NCI-H2196 treated with DMSO at 0.1 percent for 48 hours (cell line): ENCODE results near the gene PRR7.

Experiments
- DNase-seq: peaks from one replicate; lab custom pipeline; 2025; ENCODE audit not compliant: unreplicated experiment; lab: John Stamatoyannopoulos, UW

The PRR7 gene

DNA sequence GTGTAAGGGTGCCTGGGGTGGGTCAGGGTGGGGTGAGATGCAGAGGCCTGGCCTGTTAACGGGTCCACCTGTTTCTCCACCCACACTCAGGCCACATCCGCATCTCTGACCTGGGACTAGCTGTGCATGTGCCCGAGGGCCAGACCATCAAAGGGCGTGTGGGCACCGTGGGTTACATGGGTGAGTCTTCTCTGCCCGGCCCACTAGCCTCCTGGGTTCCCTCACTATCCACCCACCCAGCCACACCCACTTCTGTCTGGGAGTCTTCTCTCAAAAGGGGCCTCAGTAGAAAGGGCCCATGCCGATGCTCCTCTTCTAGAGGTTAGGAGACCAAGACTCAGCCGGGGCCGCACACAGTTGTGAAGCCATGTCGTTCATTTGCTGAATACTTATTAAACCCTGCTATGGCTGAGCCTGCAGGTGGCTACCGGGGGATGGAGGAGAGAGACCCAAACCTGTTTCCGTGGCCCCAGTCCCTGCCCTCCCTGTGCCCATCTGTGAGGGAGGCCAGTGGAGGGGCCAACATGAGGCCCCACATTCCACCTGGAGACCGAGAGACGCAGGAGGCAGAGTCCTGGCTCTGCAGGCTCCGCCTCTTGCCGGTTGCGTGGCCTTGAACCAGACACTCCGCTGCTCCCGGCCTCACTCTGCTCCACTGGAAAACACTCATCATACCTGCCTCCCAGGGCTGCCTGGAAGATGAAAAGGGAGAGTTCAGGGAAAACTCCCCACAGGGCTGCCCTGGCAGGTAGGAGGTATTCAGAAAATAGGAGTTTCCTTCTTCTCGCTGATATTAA is 11.5 kb upstream of the PRR7 start:
- DNase-seq, result no peak

DNA sequence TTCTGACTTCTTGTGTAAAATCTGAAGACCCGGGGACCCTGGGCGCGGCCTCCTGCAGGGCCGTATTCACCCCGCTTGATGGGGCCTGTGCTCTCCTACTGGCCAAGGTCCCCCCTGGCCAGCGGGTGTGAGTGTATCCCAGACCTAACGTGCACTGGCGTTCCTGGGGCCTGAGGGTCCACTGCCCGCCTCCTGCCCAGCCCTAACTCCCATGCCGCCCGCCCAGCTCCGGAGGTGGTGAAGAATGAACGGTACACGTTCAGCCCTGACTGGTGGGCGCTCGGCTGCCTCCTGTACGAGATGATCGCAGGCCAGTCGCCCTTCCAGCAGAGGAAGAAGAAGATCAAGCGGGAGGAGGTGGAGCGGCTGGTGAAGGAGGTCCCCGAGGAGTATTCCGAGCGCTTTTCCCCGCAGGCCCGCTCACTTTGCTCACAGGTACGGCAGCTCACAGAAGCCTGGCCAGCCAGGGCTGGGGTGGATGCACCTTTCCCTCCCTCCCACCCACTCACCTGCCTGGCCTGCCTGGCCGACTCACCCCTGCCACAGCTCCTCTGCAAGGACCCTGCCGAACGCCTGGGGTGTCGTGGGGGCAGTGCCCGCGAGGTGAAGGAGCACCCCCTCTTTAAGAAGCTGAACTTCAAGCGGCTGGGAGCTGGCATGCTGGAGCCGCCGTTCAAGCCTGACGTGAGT is 10.6 kb upstream of the PRR7 start:
- no peak for DNase-seq

DNA sequence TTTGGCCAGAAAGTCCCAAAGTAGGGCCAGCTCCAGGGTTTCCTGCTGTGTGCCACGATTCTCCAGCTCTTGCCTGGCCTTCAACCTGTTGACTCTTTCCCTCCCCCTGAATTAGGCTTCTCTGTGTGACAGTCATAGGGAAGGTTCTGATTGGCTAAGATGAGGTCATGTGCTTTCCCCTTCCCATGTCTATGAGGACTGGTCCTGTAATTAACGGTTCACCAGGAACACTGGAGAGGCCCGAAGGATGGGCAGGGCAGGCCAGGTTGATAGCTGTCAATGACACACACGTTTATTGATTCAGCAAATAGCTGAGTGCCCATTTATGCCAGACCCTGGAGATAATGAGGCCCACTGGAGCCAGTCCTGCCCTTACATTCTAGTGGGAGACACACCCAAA is 9.0 kb upstream of the PRR7 start:
- DNase-seq, result no peak

DNA sequence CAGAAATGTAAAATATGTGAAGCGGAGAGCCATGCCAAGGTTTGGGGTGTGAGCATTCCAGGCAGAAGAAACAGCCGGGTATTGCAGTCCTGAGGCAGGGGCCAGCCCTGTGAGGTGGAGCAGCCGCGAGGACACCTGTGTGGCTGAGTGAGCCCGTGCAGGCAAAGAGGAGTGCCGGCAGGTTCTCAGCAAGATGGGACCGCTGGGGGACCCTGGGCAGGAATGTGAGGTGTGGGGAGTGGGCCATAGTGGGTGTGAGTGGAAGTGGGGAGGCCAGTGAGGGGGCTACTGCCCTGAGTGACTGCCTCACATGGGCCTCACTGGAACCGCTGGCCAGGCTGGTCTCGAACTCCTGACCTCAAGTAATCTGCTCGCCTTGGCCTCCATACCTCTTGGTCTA is 8.1 kb upstream of the PRR7 start:
- no peak for DNase-seq

DNA sequence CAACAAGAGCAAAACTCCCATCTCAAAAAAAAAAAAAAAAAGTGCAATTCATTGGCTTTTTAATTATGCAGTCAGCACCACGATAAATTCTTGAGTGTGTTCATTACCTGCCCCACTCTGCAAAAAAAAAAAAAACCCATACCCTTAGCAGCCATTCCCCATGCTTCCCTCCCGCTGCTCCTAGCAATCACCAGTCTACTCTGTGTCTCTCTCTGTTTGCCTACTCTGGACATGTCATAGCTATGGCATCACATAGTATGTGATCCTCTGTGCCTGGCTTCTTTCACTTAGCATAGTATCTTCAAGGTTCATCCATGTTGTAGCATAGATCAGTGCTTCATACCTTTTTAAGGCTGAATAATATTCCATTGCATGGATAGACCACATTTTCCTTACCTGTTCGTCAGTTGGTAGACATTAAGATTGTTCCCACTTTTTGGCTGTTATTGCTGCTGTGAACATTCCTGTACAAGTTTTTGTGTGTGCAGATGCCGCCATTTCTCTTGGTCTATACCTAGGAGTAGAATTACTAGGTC is 7.0 kb upstream of the PRR7 start:
- no peak for DNase-seq

DNA sequence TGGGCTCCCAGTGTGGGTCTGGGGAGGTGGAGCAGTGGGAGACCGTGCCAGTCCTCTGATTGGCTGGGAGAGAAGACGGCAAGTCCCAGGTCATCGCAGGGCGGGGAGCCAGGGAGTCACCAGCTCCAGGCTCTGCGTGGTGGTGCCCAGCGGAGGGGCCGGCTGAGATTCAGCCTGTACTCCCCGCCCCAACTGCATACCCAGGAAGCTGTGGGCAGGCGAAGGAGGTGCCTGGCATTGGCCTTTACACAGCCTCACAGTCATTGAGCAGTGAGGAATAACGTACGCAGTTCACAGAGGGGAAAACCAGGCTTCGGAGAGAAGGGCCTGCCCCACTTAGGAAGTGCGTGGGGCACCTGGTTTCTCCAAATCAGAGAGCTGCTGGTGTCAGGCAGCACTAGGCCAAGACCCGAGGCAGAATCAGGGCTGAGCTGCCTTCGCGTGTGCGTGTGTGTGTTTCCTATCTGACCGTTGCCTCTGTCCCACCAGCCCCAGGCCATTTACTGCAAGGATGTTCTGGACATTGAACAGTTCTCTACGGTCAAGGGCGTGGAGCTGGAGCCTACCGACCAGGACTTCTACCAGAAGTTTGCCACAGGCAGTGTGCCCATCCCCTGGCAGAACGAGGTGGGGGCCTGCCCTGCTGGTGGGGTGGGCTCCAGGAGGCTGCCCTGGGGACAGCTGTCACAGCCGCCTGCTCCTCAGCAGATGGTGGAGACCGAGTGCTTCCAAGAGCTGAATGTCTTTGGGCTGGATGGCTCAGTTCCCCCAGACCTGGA is 6.2 kb upstream of the PRR7 start:
- DNase-seq, result no peak

DNA sequence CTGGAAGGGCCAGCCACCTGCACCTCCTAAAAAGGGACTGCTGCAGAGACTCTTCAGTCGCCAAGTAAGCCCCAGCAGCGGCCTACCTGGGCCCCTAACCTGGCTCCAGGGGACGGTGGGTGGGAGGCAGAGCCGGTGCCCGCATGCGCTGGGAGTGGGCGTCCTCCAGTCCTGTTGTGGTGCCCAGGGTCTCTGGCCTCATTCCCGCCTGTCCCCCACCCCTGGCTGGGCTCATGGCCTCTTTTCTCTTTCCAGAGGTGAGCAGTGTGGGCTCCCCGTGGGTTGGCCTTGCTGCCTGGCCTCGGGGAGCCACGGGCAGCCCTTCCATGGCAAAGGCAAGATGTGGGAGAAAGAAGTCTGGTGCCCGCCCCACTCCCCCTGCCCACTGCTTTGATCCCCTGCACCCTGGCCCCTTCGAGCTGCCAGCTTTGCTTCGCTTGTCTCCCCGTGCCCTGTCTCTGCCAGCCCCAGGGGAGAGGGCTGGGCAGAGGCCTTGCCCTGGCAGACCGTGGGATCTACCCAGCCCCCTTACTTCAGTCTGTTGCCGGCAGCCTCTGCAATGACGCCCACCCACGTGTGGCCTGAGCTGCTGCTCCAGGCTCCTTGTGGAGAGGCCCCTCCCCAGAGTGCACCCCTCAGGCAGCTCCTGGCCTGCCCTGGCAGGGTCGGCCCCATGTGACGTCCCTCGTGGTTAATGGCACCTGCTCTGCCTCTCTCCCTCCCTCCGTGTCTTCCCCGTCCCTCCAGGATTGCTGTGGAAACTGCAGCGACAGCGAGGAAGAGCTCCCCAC is 5.4 kb upstream of the PRR7 start:
- DNase-seq, result no peak

DNA sequence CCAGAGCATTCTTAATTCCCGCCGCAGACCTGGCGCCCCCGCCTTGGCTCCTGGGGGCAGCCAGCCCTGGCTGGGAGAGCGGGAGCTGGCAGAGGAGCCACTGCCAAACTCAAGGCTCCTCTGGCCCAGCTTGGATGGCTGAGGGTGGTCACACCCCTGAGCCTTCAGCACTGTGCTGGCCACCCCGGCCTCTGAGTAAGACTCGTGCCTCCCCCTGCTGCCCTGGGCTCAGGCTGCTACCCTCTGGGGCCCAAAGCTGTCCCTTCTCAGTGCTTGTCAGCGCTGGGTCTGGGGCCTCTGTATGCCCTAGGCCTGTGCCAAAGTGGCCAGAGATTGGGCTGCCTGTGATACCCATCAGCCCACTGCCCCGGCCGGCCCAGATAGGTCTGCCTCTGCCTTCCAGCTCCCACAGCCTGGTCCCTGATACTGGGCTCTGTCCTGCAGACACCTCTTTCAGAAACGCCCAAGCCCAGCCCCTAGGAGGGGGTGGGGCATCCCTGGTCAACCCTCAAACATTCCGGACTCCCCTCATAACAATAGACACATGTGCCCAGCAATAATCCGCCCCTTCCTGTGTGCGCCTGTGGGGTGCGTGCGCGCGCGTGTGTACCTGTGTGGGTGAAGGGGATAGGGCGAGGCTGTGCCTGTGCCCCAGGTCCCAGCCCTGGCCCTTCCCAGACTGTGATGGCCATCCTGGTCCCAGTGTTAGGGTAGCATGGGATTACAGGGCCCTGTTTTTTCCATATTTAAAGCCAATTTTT is 4.4 kb upstream of the PRR7 start:
- no peak for DNase-seq

DNA sequence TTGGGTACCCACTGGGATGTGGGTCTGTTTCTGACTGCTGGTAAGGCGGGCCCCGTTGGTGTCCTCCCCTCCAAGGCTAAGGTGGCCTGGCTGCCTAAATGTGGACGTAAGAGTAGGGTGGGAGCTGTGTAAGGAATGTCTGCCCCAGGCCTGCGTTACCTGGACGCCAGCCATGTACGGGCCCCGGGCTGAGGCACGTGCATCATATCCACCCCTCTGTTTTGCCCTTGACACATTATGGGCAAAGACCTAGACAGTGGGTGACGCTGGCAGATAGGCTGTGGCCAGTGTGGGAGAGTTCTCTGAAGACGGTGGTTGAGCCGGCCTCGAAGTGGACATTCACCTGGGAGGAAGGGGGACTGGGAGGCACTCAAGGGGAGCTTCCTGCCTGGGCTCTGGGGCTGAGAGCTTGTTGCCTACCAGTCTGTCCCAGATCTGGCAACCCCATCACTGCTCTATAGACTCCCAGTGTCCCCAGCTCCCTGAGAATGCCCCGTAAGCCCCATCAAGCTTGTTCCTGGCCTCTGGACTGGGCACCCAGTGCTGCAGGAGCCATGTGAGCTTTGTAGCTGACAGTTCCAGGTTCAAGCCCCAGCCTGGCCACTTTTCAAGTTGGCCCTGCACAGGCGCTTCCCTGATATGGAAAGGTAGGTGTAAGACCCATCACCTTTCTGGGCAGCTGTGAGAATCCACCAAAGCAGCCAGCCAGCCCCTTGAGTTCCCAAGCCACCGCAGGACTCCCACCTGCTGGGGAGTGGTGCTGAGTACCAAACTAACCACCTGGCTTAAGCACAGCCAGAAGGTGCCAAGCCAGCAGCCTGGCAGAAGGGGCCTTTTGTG is 3.2 kb upstream of the PRR7 start:
- DNase-seq, result no peak

DNA sequence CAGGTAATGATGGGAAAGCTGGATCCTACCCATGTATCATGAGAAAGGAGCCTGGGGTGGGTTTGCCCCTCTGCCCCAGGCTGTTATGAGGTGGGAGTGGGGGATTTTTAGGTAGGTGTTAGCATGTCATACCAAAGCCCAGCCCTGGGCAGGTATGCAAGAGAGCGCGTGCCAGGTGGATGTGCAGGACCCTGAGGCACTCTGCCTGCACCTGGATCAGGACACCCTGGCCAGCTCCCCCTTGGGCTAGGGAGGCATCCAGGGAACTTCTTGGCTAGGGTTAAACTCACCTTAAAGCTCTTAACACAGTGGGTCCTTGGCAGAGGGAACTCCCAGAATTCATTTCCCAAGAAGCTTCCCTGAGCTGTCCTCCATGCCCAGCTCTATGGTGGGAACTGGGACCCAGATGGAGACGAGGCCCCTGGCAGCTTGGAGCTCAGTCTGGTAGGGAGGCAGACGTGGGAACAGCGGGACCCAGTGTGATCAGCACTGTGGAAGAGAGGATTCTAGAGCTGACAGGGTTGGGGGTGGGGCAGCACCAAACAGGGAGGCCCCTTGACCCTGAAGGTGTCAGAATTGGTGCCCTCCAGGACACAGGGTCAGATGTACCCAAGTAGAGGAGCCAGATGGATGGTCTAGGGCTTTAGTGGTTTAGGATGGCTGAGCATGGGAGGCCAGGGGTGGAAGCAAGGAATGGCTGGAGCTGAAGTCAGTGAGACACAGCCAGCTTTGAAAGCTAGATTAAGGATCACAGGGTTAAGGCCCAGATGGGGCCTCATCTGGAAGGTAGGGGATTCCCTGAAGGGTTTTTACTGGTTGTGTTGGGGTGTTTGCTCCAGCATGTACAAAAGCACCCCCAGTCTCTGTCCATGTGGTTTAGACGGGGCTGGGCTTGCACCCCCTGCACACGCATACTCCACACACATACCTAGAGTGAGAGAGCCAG is 2.2 kb upstream of the PRR7 start:
- no peak for DNase-seq

DNA sequence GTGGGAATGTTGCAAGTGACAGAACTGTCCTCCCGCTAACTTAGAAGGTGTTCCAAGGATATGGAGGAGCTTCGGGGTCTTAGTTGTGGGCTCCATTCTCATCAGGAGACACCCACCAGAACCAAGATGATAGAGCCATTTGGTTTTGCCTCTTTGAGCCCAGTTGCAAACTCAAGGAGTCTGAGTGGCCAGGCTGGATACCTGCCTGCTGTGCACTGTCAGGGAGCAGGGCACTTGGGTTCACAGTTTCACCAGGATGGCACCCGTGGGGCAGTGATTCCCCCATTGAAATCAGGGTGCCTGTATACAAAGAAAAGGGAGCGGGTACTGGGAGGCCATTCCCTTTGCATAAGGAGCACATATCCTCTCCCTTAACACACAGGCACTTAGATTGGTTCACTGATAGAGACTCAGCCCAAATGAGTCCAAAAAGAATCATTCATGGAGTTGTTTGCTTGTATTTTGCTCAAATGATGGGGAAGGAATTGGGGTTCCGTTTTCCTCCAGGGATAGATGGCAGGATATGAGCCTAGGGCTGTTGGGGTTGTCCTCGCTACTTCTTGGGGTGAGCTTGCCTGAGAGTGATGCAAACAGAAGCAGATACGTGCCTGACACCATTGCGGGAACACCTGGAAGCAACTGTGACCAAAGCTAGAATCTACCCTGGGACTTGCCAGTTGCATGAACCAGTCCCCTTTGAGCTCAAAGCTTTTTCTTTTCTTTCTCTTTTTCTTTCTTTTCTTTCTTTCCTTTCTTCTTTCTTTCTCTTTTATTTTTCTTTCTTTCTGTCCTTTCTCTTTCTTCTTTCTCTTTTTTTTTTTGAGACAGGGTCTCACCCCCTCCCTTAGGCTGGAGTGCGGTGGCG is 1.3 kb upstream of the PRR7 start:
- DNase-seq, result no peak

DNA sequence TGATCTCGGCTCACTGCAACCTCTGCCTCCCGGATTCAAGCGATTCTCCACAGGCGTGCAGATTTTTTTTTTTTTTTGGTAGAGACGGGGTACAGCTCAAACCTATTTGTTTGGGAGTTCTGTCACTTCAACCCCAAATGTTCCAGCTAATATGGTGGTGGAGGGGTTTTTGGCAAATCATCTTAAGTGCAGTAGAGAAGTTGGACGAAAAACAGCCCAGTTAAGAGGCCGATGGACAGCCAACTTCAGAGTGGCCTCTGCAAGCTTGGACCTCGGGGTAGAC is 756 bp upstream of the PRR7 start:
- DNase-seq, result no peak

DNA sequence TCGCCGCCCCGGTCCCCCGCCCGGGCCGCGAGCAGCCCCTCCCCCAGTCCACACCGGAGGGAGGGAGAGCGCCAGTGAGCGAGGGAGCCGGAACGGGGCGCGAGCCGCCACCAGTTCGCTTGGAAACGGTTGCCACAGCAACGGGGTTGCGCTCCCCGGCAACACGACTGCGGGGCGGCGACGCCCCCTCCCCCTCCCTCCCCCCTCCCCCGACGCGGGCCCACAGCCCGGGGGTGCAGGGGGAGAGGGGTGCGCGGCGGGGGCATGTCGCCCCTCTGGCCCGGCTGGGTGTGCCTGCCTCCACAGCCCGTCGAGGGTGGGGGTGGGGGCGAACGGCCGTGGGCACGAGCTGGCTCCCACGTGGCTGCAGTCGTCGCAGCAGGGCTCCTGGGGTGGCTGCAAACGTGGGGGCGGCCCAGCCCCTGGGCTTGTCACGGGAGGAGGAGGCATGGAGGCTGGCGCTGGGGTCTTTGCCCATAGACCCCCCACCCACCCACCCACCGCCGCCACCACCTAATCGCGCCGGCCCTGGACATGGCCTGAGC is 524 bp downstream of the PRR7 start:
- peak; percentile 69 for DNase-seq

DNA sequence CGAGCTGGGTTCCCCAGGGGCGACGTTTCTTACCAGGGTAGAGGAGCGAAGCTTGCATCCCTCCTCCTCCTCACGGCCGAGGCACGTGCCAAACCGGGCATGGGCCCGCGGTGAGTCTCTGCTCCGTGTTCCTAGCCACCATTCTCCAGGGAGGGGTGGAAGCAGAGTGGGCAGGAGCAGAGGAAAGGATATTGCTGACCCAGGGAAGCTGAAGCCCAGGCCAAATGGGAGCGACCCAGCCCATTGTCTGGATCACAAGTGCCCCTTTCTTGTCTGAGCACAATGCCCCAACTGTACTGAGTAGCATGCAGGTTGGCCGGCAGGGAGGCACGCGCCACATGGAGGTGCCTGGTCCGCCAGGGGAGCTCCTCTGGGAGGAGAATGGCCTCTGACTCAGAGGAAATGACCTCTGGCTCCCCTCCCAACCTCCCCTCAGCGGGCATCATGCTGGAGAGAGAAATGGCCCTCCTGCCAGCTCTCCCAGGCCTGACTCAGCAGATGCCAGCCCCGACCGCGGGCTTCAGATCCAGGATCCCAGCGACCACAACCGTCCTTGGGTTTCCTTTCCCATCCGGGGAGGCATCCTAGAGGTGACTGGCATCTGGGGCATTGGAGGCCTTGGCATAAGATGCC is 1.1 kb downstream of the PRR7 start:
- peak; percentile 79 for DNase-seq

DNA sequence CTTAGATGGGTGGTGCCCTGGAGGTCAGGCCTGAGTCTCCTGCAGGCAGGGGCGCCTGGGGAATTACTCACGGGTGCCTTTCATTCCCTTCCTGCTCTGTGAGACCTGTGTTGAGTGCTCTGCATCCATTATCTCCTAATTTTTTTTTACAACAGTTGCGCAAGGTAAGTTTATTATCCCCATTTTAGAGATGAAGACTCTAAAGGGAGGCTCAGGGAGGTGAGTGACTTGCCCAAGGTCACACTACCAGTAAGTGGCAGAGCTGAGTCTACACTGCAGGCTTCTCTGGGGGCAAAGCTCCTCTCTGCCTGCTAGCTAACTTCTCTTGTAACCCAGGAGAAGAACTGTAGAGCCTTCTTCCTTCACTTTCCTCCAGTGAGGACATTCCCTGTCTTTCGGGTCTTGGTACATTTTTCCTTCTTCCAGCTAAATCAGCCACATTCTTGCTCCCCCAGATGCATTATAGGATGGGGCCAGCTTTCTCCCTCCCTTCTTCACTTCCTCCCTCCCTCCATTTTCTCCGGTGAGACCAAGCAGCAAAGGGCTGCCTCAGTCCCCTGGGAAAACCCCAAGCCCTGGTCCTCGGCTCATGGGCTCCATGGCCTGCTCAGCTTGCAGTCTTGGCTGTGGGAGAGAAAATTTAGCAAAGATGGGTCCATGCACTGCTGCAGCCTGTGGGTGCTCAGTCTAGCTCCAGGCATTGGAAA is 1.8 kb downstream of the PRR7 start:
- no peak for DNase-seq
